ENCODE data around the gene FSTL5.

- TF ChIP-seq CHD2 (IDR thresholded peaks at IDR 0.05; ENCODE audit: borderline replicate concordance, low read depth, low read length) = no peak
- no peak for TF ChIP-seq CTCF (IDR thresholded peaks at IDR 0.05 in 2 of 3, conservative IDR thresholded peaks at IDR 0.05 in 1 of 3; ENCODE audit: control insufficient read depth in 2 of 3, extremely low read depth in 1 of 3, insufficient read depth in 1 of 3, low read depth in 3 of 3, low read length in 3 of 3)
- TF ChIP-seq SREBF1 (IDR thresholded peaks at IDR 0.05; ENCODE audit: low read length) = no peak
- no peak for TF ChIP-seq TCF3 (IDR thresholded peaks at IDR 0.05; ENCODE audit: borderline replicate concordance, insufficient read depth, low read depth, low read length)
Observed at GRCh38 chr4:161792991-161793390, 370.8 kb downstream of the FSTL5 start.

Data from GM12878 (cell line).